CD14-positive monocyte (primary cell): ENCODE data around the gene SDHAF1. TPM values are rescaled to one million over a fixed set of nuclear protein-coding genes. Genes with fewer than 3 reads are reported as not detected.

Source experiments
- DNase-seq, 3 donors: peaks; one replicate each; pipeline ENCODE4 v3.0.0-alpha.2; 2011 to 2022
- H2AFZ ChIP-seq: 2 replicates; pipeline ENCODE4 v1.6.0; 2012; ENCODE audit warnings: mild to moderate bottlenecking, low read depth, low read length, inconsistent platforms; ENCODE audit not compliant: insufficient read depth, poor library complexity, severe bottlenecking
- H3K27ac ChIP-seq, 2 donors: 1 replicate in 1 of 2; 2 replicates in 1 of 2; pipeline ENCODE4 v1.5.1; 2012 to 2013; ENCODE audit warnings: low read length in 2 of 2, control low read depth in 1 of 2, inconsistent platforms in 1 of 2, low read depth in 1 of 2, mild to moderate bottlenecking in 1 of 2
- H3K27me3 ChIP-seq, 2 donors: one replicate each; pipeline versions ENCODE4 v1.6.0 to v1.6.1; 2011 to 2013; ENCODE audit warnings: low read length in 2 of 2; ENCODE audit not compliant: control insufficient read depth in 2 of 2, insufficient read depth in 2 of 2
- H3K36me3 ChIP-seq, 2 donors: replicated peaks in 1 of 2; 1 replicate in 1 of 2; 2 replicates in 1 of 2; pipeline versions ENCODE4 v1.5.1 to v1.6.1; 2012 to 2013; ENCODE audit warnings: low read length in 2 of 2, control low read depth in 1 of 2, inconsistent platforms in 1 of 2, mild to moderate bottlenecking in 1 of 2; ENCODE audit not compliant: insufficient read depth in 2 of 2, control insufficient read depth in 1 of 2
- H3K4me1 ChIP-seq, 2 donors: 1 replicate in 1 of 2; 2 replicates in 1 of 2; pipeline versions ENCODE4 v1.5.1 to v1.6.1; 2012 to 2013; ENCODE audit warnings: low read length in 2 of 2, control low read depth in 1 of 2, inconsistent platforms in 1 of 2, mild to moderate bottlenecking in 1 of 2, moderate library complexity in 1 of 2; ENCODE audit not compliant: insufficient read depth in 2 of 2, control insufficient read depth in 1 of 2
- H3K4me2 ChIP-seq: replicated peaks from 2 replicates; pipeline ENCODE3; 2012; ENCODE audit warnings: low read length, moderate library complexity, mild to moderate bottlenecking; ENCODE audit not compliant: poor library complexity, severe bottlenecking; ENCODE audit errors: extremely low read depth
- H3K4me3 ChIP-seq, 3 experiments: fragments of 200-600 bp in 1 of 3; sonication (generic) in 1 of 3; replicated peaks in 1 of 3; 1 replicate in 2 of 3; 2 replicates in 1 of 3; pipeline ENCODE4 v1.5.1; 2011 to 2013; ENCODE audit warnings: low read length in 3 of 3, mild to moderate bottlenecking in 3 of 3, control low read depth in 2 of 3, low read depth in 2 of 3, inconsistent platforms in 1 of 3, moderate library complexity in 1 of 3
- H3K79me2 ChIP-seq: 2 replicates; pipeline ENCODE4 v1.6.0; 2012; ENCODE audit warnings: mild to moderate bottlenecking, control low read depth, inconsistent platforms, low read length, moderate library complexity; ENCODE audit not compliant: insufficient read depth
- H3K9ac ChIP-seq: 2 replicates; pipeline ENCODE4 v1.6.0; 2017; ENCODE audit warnings: low read length, mild to moderate bottlenecking; ENCODE audit not compliant: insufficient read depth, poor library complexity, severe bottlenecking
- H3K9me3 ChIP-seq, 2 donors: replicated peaks in 1 of 2; 1 replicate in 1 of 2; 2 replicates in 1 of 2; pipeline versions ENCODE4 v1.5.1 to v1.6.1; 2012 to 2013; ENCODE audit warnings: low read length in 2 of 2, control low read depth in 1 of 2; ENCODE audit not compliant: control insufficient read depth in 1 of 2, insufficient read depth in 1 of 2
- H4K20me1 ChIP-seq: 2 replicates; pipeline ENCODE4 v1.6.0; 2012; ENCODE audit warnings: mild to moderate bottlenecking, low read length, control low read depth, moderate library complexity; ENCODE audit not compliant: insufficient read depth
- H3K27ac Mint-ChIP-seq, 7 donors: one replicate each; pipeline ENCODE4 v1.8.0; 2020; ENCODE audit warnings: mild to moderate bottlenecking in 7 of 7, mixed read lengths in 7 of 7, moderate library complexity in 6 of 7, inconsistent platforms in 2 of 7
- H3K27me3 Mint-ChIP-seq, 3 donors: one replicate each; pipeline ENCODE4 v1.8.0; 2021 to 2022; ENCODE audit warnings: low read depth in 3 of 3, mild to moderate bottlenecking in 3 of 3, mixed read lengths in 3 of 3, moderate library complexity in 3 of 3, inconsistent platforms in 1 of 3
- H3K36me3 Mint-ChIP-seq, 2 donors: one replicate each; pipeline ENCODE4 v1.8.0; 2020; ENCODE audit warnings: mixed read lengths in 2 of 2, inconsistent platforms in 1 of 2, mild to moderate bottlenecking in 1 of 2
- H3K4me1 Mint-ChIP-seq: one replicate; pipeline ENCODE4 v1.8.0; 2020; ENCODE audit warnings: mild to moderate bottlenecking, mixed read lengths
- H3K4me3 Mint-ChIP-seq, 2 donors: one replicate each; pipeline ENCODE4 v1.8.0; 2020; ENCODE audit warnings: mild to moderate bottlenecking in 2 of 2, mixed read lengths in 2 of 2, moderate library complexity in 1 of 2
- H3K9me3 Mint-ChIP-seq, 7 donors: one replicate each; pipeline ENCODE4 v1.8.0; 2020 to 2022; ENCODE audit warnings: mixed read lengths in 7 of 7, mild to moderate bottlenecking in 6 of 7, moderate library complexity in 6 of 7, inconsistent platforms in 2 of 7
- CTCF ChIP-seq: fragments of 200-600 bp; IDR thresholded peaks from one replicate; pipeline ENCODE4 v1.8.0; 2022; ENCODE audit warnings: antibody characterized with exemption, mild to moderate bottlenecking
- WGBS: methylation state at CpG from one replicate; pipeline ENCODE4 v1.1.5; 2013; ENCODE audit warnings: missing lambda C conversion rate; ENCODE audit not compliant: insufficient coverage; 5-methylcytosine and 5-hydroxymethylcytosine counted together
- intact Hi-C, 2 donors: fragments of 100-400 bp; cut with micrococcal nuclease; formaldehyde crosslinking; loops; one replicate each; pipeline versions ENCODE4 v1.15.0 to v1.15.1; 2023
- polyA plus RNA-seq, 3 donors: library from polyadenylated mRNA; depleted of rRNA in 1 of 3; unstranded in 2 of 3; stranded (reverse) in 1 of 3; fragments of 300-500 nt in 2 of 3; fragments of >200 nt in 1 of 3; fragmentation: Illumina TruSeq in 2 of 3; gene quantifications; 1 replicate in 2 of 3; 2 replicates in 1 of 3; pipeline ENCODE4 v1.2.3, GENCODE V29; 2012 to 2021

The SDHAF1 gene
- polyA plus RNA-seq, 3 donors: 10.4 to 26.9 (median 19.0) TPM

- intact Hi-C loops: no loop called here
These were observed 48.8 kb upstream of the SDHAF1 start for GRCh38 chr19:35946203-35946602.

GRCh38 chr19:35949131-35949530 lies 45.9 kb upstream of the SDHAF1 start:
- Histone ChIP-seq H3K27me3 (no peaks in the 10 kb centered on the region), H3K27ac (no peak overlapping the region), H3K9ac (no peak overlapping the region), H3K4me2 (no peak overlapping the region), H3K4me3 (no peak overlapping the region), H3K9me3 (peaks cover 0 to 3% of the 10 kb centered on the region in 2 donors), H3K79me2 (no peaks in the 10 kb centered on the region), H3K36me3 (no peaks in the 10 kb centered on the region), H4K20me1 (no peaks in the 10 kb centered on the region), H2AFZ (no peak overlapping the region), H3K4me1 (peaks cover 16 to 20% of the 10 kb centered on the region in 2 donors)
- no peak overlapping the region for H3K4me3 Mint-ChIP-seq
- peaks cover 0 to 7% (median 0%) of the 10 kb centered on the region in 7 donors for H3K9me3 Mint-ChIP-seq
- WGBS: 38% methylated on average over 1 of the region's 2 CpGs
- DNase-seq: no peak
- no peaks in the 10 kb centered on the region for H3K36me3 Mint-ChIP-seq
- peaks cover 30% of the 10 kb centered on the region for H3K4me1 Mint-ChIP-seq
- peaks cover 4 to 17% (median 8%) of the 10 kb centered on the region in 3 donors for H3K27me3 Mint-ChIP-seq
- intact Hi-C loops: no loop called here
- H3K27ac Mint-ChIP-seq: peak overlapping the region in 1 of 7 donors; percentile 79
- TF ChIP-seq CTCF: no peak

More at GRCh38 chr19:35946203-35946602, 48.8 kb upstream of the SDHAF1 start:
- Histone ChIP-seq H3K27ac (no peak overlapping the region), H3K27me3 (no peaks in the 10 kb centered on the region), H3K79me2 (no peaks in the 10 kb centered on the region), H3K4me3 (no peak overlapping the region), H3K4me2 (no peak overlapping the region), H3K9ac (no peak overlapping the region), H3K4me1 (no peaks in the 10 kb centered on the region), H2AFZ (no peak overlapping the region), H3K9me3 (no peaks in the 10 kb centered on the region), H4K20me1 (no peaks in the 10 kb centered on the region), H3K36me3 (no peaks in the 10 kb centered on the region)
- Mint-ChIP-seq H3K27me3 (peaks cover 4 to 12% (median 11%) of the 10 kb centered on the region in 3 donors), H3K4me3 (no peak overlapping the region), H3K4me1 (peaks cover 6% of the 10 kb centered on the region), H3K9me3 (peaks cover 0 to 2% (median 0%) of the 10 kb centered on the region in 7 donors), H3K36me3 (no peaks in the 10 kb centered on the region), H3K27ac (no peak overlapping the region)
- DNase-seq: no peak
- no peak for TF ChIP-seq CTCF
- 100% methylated on average over 1 of the region's 4 CpGs for WGBS
